Esophagus muscularis mucosa (tissue), 3 donors: ENCODE data around the gene COG3.

Experiments used
- POLR2A ChIP-seq: fragments of 450-650 bp; IDR thresholded peaks from one replicate; pipeline ENCODE4 v1.6.1; 2017; ENCODE audit warnings: antibody characterized with exemption, moderate library complexity, mild to moderate bottlenecking, low read depth
- POLR2AphosphoS5 ChIP-seq, 2 donors: sonication (generic); formaldehyde crosslinking; IDR thresholded peaks; one replicate each; pipeline ENCODE4 v1.6.1; 2017; ENCODE audit warnings: antibody characterized with exemption in 2 of 2
- TF ChIP-seq, protein P1 (sequence below), 3 experiments: fragments of 200-600 bp in 2 of 3; fragments of 450-650 bp in 1 of 3; sonication (generic) in 2 of 3; IDR thresholded peaks; one replicate each; pipeline ENCODE4 v1.5.1; 2017 to 2019; ENCODE audit warnings: antibody characterized with exemption in 3 of 3, mild to moderate bottlenecking in 2 of 3, moderate library complexity in 1 of 3

DNA sequence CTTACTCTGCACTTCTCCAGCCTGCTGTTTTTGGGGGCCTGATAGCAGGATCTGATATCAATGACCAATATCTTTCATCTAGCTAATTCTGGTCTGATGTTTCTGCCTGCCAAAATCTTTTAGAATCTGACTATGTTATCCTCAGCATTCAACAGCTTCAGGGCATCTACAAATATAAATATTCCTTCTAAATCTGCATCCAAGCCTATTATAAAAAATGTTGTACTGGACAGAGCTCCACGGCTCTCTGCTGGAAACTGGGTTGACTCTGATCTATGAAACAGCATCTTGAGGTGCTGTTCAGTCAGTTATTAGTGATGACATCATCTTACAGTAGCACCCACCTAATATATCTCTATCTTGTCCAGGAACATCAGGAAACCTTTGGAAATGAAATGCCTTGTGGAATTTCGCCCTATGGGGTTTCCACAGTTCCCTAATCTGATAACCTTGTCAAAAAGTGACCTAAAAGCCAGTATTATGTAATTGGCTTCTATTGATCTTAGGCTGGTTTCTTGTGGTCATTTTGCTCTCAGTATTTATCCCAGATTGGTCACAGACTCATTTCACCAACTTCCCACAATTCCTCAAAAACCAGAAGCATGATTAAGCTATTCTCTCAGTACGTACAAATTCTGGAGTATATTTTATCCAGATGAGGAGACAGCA is 117.8 kb downstream of the COG3 start:
- TF ChIP-seq, protein P1, sequence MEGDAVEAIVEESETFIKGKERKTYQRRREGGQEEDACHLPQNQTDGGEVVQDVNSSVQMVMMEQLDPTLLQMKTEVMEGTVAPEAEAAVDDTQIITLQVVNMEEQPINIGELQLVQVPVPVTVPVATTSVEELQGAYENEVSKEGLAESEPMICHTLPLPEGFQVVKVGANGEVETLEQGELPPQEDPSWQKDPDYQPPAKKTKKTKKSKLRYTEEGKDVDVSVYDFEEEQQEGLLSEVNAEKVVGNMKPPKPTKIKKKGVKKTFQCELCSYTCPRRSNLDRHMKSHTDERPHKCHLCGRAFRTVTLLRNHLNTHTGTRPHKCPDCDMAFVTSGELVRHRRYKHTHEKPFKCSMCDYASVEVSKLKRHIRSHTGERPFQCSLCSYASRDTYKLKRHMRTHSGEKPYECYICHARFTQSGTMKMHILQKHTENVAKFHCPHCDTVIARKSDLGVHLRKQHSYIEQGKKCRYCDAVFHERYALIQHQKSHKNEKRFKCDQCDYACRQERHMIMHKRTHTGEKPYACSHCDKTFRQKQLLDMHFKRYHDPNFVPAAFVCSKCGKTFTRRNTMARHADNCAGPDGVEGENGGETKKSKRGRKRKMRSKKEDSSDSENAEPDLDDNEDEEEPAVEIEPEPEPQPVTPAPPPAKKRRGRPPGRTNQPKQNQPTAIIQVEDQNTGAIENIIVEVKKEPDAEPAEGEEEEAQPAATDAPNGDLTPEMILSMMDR (IDR thresholded peaks at IDR 0.05), result no peak
- TF ChIP-seq POLR2AphosphoS5 (IDR thresholded peaks at IDR 0.05) (no peak), POLR2A (no peak)
